ENCODE measurements around the gene DHRS12.

DNA sequence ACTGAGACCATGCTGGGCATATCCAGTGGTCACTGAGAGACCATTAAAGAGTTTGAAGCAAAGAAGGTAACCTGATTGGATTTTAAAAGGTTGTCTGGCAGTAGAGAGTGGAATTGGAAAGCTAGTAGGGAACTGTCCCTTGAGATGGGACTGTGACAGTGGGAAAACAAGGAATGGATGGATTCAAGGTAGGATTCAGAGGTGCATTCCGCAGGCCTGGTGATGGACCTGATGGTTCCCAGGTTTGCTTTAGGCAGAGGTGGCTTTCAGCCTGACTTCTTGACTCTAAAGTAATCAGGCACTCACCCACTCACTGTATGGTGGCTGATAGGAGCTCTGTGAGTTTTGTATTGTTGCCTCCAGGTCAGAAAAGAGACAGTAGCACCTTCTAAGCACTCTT lies 73.0 kb downstream of the DHRS12 start:
- TF ChIP-seq, protein P1, sequence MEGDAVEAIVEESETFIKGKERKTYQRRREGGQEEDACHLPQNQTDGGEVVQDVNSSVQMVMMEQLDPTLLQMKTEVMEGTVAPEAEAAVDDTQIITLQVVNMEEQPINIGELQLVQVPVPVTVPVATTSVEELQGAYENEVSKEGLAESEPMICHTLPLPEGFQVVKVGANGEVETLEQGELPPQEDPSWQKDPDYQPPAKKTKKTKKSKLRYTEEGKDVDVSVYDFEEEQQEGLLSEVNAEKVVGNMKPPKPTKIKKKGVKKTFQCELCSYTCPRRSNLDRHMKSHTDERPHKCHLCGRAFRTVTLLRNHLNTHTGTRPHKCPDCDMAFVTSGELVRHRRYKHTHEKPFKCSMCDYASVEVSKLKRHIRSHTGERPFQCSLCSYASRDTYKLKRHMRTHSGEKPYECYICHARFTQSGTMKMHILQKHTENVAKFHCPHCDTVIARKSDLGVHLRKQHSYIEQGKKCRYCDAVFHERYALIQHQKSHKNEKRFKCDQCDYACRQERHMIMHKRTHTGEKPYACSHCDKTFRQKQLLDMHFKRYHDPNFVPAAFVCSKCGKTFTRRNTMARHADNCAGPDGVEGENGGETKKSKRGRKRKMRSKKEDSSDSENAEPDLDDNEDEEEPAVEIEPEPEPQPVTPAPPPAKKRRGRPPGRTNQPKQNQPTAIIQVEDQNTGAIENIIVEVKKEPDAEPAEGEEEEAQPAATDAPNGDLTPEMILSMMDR (IDR thresholded peaks at IDR 0.05), result no peak
- no peak for TF ChIP-seq EP300 (IDR thresholded peaks at IDR 0.05)
